Right ventricle myocardium superior (tissue), 1 donor: ENCODE measurements around the gene P2RX4. TPM values are rescaled to one million over a fixed set of nuclear protein-coding genes. Genes with fewer than 3 reads are reported as not detected.
A peak's percentile ranks its signal among the peaks of the same experiment; 100 is the strongest.

ENCODE experiments used
- ATAC-seq: fragments of 200-7000 bp; cut with Tn5 transposase; one replicate; pipeline ENCODE4 v1.9.1; 2020; ENCODE audit warnings: mild to moderate bottlenecking; ENCODE audit not compliant: poor library complexity
- DNase-seq: peaks from one replicate; pipeline ENCODE4 v3.0.0-alpha.2; 2020
- intact Hi-C: fragments of 100-400 bp; cut with DNase I; formaldehyde crosslinking; loops from one replicate; pipeline ENCODE4 v1.11.2; 2022
- total RNA-seq: library from RNA; stranded (reverse); fragmentation: NEBNext Ultra II Directional; extraction: Animal tissue kit (Norgen Biotek cat#: 25700); gene quantifications from one replicate; pipeline ENCODE4 v1.2.1, GENCODE V29; 2021
- donor health status: DM: no; HTN: yes; CAD: no; lungs with severe emphysema.

The P2RX4 gene
- total RNA-seq, 1 donor from 2014 or later, result 7.4 TPM

- intact Hi-C loops, result no loop called here
- DNase-seq (no peak), ATAC-seq (no peak)
Measured at GRCh38 chr12:121233628-121234020, 23.7 kb downstream of the P2RX4 start.

- intact Hi-C loops, result no loop called here
- DNase-seq (peak; percentile 23), ATAC-seq (no peak)
Measured at GRCh38 chr12:121236776-121237175, 26.8 kb downstream of the P2RX4 start.

DNA sequence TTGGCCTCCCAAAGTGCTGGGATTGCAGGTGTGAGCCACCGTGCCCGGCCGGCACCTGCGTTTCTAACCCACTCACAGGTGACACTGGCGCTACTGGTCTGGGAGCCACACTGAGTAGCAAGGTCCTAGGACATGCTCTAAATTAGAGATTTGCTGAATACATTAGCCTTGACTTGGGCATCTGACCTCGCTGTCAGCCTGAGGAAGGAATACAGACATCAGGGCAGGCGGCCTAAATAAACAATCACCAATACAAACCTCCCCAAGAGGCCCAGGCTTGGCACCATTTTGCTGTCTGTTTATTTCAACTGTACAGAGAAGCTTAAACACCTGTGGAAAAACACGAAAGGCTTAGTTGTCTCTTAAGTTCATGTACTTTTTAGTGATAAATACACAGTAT is 27.5 kb downstream of the P2RX4 start:
- intact Hi-C loops, result no loop called here
- peak; percentile 17 for DNase-seq
- no peak for ATAC-seq

GRCh38 chr12:121238086-121238485 is 28.2 kb downstream of the P2RX4 start:
- DNase-seq (no peak), ATAC-seq (no peak)
- intact Hi-C loops, result no loop called here

DNA sequence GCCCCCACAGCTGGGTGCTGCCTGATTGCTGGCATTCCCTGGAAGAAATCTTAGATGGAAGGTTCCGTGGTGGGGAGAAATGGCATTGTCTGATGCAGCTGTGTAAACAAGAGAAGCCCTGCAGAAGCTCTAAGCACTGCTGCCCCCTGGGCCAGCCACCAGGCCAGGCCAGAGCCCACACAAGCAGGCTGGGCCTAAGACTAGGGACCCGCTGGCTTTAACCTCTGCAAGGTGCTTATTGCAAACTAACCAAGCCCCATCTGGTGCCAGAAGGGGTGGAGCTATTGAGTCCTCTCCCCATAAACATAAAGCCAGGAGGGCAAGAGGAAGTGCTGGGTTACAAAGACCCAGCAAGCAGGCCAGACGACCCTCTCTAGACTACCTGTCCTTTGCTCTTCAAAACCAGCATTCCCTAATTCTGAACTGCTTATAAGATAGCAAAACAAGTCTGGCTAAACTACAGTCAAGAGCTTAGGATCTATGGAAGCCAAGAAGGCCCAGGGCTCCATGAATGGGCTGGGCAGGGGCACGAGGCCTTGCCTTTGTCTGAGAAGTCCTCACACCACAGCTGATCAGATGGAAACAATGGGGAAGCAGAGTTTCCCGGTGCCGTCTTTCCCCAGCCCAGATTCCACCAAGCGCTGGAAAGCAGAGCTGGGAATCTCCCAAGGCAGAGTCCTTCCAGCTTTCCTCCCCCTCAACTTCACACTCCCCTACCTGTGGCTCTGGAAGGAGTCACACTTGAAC is 28.8 kb downstream of the P2RX4 start:
- DNase-seq (peak; percentile 14), ATAC-seq (no peak)
- intact Hi-C loops, result no loop called here

DNA sequence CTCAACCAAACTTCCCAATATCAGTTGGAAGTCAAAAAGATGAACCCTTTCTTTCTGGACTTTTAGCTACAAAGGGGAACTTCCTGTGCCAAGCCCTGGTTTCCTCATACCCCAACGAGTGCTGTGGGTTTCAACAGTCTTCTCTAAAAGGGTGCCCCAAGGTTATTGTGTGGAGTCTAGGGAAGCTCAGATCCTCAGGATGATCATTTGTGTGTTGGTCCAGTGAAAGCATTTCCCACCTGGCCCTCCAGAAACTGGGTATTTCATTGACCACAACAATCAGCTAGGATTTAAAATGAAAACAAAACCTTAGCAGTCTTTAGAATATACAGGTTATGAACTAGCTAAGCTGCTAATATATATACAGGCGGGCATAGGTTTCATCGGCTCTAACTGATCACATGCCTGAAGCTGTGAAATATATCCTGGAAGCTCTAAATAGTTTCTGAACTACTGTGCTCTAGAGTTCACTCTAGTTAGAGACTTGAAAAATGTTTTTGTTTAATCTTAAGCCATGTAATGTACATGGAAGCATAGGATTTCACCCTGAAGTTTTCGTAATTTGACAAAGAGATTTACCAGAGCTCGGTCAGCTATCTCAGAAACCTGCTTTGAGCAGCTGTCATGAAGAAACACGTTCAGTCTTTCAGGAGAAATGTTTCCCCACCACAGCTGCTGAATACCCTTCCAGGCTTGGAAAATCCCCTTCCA is 29.6 kb downstream of the P2RX4 start:
- ATAC-seq, result no peak
- intact Hi-C loops, result no loop called here
- DNase-seq, result peak; percentile 25

DNA sequence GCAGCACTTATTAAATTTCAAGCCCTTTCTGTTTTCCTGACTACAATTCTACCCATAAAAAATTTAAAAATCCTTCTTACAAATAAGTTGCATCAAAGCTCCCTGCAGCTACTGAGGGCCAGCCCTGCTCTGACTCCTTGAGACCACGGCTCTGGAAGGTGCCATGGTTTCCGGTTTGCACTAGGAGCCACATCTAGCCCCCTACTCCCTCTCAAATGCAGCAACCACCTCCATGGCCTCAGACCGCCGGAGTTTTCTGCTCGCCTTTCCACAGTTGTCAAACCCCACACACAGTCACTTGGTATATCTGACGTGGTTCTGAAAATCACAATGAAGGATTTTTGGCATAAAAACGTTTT is 30.1 kb downstream of the P2RX4 start:
- peak; percentile 15 for DNase-seq
- intact Hi-C loops, result no loop called here
- no peak for ATAC-seq

DNA sequence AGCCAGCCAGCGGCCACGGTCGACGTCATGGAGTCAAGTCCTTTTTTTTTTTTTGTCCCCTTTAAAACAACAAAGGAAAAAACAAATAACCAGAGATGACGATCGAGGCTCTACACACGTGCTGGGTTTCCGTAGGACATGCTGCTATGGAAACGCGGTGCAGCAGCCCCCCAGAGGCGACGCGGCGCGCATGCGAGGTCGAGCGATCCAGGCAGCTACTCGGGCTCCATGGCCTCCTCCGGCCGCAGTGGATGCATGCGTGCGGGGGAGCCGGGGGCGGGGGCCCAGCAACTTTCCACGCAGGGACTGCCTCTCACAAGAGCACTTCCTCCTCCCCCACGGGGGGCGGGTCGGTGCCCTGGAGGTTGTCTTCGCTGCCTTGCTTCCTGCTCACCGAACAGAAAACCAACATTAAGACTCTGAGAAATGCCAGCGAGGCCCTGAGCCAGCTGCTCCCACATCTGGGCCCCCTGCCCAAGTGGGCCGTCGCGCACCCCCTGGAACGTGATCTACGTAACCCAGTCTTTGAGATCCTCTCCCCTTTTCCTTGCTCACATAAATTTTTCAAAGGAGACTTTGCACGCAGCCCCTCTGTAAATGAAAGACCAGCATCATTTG is 30.7 kb downstream of the P2RX4 start:
- DNase-seq (peak; percentile 86), ATAC-seq (peak; percentile 74)
- intact Hi-C loops, result no loop called here

DNA sequence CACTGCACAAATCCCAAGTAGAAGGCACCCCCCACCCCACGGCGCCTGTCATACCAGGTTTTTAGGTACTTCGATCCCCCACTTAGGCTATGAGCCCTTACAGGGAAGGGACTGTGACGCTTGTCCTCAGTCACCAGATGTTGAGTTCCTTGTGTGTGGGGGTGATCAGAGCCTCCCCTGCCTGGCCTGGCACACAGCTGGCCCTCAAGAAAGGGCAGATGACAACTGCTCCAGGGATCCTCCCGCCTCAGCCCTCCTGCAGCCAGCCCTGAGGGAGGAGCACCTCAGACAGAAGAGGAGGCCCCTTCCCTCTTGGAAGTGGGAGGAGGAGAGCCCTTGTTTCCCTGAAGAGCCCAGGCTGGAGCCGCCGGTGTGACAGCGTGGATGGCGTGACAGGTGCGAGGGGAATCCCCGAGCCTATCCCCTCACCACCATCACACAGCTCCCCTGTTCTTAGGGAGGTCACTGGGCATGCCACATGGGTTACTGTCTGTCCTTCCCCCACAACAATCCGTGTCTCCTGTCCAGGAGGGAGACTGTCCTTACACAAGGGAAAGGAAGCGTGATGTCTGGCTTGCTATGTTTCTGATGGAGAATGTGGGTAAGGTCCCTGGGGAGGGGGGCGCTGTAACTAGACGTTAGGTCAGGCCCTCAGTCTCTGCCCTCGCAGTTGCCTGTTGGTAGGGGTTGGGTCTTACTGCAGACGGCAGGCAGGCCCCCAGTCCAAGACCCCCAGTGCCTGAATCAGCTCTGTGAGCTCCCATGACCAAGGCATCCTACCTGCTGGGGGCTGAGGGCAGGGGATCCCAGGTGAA is 31.4 kb downstream of the P2RX4 start:
- intact Hi-C loops, result no loop called here
- peak; percentile 38 for DNase-seq
- no peak for ATAC-seq

DNA sequence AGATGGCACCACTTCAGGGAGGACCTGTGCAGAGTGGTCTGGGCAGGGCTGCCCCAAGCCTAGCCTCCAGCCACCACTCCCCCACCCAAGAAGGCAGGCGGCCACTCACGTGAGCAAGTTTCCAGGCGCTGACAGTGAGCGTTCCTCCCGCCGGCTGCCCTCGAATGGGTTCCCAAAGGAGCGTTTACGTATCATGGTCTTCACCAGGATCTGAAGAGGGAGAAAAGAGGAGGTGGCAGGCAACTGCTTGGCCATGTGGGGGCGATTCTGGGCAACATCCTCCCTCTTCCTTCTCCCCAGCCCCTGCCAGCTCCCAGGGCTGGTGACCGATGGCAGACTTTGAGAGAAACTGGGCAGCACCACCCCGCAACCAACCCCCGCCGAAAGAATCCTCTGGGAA is 35.1 kb downstream of the P2RX4 start:
- ATAC-seq, result no peak

DNA sequence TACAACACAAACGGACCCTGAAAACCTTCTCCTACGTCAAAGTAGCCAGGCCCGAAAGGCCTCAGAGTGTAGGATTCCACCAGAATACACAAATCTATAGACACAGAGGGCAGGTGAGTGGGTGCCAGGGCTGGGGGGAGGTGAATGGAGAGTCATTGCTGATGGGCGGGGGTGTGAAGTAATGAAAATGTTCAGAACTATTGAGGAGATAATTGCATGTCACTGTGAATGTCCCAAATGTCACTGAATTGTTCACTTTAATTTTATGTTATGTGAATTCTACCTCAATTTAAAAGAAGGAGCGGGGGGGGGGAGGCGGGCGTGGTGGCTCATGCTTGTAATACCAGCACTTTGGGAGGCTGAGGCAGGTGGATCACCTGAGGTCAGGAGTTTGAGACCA is 36.0 kb downstream of the P2RX4 start:
- no peak for DNase-seq
- ATAC-seq, result no peak
- intact Hi-C loops, result no loop called here

More for the DNA sequence above, 35.1 kb downstream of the P2RX4 start:
- DNase-seq, result no peak
- intact Hi-C loops, result no loop called here

DNA sequence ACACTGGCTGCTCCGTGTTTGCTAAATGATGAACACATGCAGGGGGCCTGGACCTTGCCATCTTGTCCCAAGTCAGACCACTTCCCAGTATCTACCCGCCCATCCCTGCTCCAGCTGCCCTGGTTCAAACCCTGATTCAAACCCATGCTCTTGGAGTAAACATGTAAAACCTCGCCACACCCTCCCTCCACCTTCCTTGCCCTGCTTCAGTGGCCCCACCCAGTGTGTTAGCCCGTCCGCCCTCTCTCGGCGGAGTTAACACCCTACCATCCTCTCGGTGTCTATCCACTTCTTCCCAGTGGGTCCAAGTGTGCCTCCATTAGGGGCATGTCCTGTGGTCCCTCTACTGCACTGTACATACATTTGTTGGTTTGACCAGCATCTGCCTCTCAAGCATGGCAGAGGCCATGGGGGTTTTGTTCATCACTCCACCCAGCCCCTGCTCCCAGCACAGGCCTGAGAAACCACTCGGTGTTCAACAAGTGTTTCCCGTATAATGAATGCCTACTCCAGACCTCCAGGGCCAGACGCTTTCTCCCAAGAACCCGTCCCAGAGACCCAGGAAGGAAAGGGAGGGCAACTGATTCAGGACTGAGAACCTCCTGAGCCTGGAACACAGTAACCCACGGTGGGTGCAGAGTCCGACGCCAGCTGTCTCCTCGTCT is 37.1 kb downstream of the P2RX4 start:
- no peak for ATAC-seq
- intact Hi-C loops, result no loop called here
- peak; percentile 33 for DNase-seq

- ATAC-seq (no peak), DNase-seq (peak; percentile 7)
- intact Hi-C loops, result no loop called here
Measured at GRCh38 chr12:121248622-121249021, 38.7 kb downstream of the P2RX4 start.

DNA sequence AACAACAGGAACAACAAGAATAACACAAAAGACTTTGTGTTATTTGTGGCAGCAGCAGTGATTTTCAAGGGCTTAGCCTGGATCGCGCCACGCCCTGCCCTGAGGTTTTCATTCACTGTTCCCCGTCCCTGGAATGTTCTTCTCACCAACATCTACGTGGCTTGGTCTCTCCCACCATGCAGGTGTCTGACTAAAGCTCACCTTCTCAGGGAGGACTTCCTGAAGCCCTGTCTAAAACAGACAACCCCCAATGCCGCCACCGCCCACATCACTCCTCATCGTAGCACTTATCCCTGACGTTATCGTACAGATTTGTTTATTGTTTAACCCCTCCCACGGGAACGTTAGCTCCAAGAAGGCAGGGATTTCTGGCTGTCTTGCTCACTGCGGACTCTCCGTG is 40.4 kb downstream of the P2RX4 start:
- ATAC-seq, result no peak
- no peak for DNase-seq
- intact Hi-C loops, result no loop called here

DNA sequence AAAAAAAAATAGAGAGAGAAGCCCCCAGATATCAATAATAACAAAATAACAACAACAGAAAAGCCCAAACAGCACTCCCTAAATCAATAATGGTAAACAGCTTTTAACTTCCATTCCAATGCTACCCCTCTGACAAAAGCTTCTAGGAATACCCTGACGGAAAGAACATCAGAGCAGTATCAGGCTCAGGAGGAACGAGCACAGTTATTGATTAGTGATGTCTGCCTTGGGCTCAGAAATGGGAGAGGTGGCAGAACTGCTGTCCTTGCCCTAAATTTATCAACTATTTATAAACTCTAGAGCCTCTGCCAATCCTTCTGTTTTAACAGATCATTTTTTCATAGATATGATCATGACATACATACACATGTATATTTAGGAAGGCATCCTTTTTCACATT is 41.9 kb downstream of the P2RX4 start:
- intact Hi-C loops, result no loop called here
- no peak for DNase-seq
- ATAC-seq, result no peak

DNA sequence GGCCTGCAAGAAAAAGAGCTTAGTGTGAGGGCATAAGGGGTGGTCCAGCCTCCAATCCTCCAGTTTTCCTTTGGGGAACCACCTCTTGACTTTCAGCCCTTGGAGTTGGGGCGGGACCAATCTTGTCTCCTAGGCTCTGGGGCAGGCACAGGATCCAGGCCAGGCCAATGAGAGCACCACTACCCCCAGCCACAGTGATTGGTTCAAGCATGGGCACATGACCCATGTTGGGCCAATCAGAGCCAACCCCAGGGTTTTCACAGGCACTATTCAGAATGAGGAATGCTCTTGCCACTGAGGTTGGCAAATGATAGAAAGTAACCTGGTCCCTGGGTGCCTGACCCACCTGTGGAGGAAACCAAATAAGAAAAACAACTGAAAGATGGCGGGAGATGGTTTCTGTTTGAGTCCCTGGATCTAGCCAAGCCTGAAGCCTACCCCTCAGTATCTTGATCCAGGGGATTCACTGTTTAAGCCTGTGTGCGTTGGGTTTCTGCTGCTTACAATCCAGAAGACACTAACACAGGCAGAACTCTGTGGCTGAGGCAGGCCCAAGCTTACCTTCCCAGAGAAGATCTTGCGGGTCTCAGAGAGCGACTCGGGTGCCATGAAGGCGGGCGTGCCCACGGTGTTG is 42.9 kb downstream of the P2RX4 start:
- ATAC-seq (no peak), DNase-seq (no peak)
- intact Hi-C loops, result no loop called here

DNA sequence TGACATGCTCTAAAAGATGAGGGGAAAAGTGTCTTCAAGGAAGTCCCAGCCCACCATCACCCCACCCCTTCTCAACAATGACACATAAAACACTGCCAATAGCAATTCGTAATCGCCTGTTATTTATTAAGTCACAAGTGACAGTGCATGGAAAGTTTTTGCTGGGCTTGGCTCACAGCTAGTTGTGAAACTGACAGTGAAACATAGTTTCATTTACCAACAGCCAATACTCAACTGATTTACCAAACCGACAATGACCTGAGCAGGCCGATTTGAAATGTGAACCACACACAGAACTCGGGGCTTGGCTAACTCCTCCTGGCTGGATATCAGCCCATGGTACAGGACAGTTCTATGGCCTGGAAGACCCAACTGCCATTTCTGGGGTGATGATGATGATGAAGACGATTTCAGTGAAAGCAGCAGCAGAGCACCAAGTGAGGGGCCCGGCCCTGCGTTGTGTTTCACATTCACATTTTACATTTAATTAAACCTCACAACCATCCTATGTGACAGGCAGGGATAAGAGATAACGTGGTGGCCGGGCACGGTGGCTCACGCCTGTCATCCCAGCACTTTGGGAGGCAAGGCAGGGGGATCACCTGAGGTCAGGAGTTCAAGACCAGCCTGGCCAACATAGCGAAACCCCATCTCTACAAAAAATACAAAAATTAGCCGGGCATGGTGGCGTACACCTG is 43.9 kb downstream of the P2RX4 start:
- DNase-seq (no peak), ATAC-seq (no peak)
- intact Hi-C loops, result no loop called here

DNA sequence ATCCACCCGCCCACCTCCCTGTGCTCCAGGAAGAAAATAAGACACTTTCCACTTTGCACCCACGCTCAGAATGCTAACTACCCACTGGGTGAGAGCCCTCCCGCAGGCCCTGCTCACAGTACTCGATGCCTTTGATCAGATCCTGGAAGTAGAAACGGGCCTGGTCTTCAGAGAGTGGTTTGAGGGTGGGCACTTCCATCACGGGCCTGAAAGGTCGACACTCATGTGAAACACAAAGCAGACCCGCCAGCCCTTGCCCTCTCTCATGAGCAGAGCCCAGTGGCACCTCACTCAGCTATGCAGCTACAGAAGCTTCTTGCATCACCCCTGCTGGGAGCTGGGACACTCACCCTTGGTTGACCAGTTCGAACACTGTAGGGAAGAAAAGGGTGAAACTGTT is 45.5 kb downstream of the P2RX4 start:
- ATAC-seq (no peak), DNase-seq (no peak)
- intact Hi-C loops, result no loop called here
